K562 (cell line): Measurements from ENCODE around the gene CXCL13.

Experiments
- ATF4 ChIP-seq: fragments of 450-650 bp; formaldehyde crosslinking; IDR thresholded peaks from 2 replicates; pipeline ENCODE4 v1.4.0; 2022; ENCODE audit warnings: mild to moderate bottlenecking, moderate library complexity
- ELF4 ChIP-seq: fragments of 450-650 bp; formaldehyde crosslinking; IDR thresholded peaks from 2 replicates; pipeline ENCODE4 v1.4.0; 2022; ENCODE audit warnings: missing genetic modification characterization
- ESRRA ChIP-seq: fragments of 450-650 bp; IDR thresholded peaks from 2 replicates; pipeline ENCODE4 v1.6.1; 2014; ENCODE audit warnings: low read depth, mild to moderate bottlenecking, moderate library complexity, borderline replicate concordance
- NELFE ChIP-seq: IDR thresholded peaks from 2 replicates; pipeline ENCODE4 v1.6.1; 2011; ENCODE audit warnings: mild to moderate bottlenecking; ENCODE audit not compliant: insufficient read depth, insufficient read length
- POLR2A ChIP-seq: fragments of 450-650 bp; conservative IDR thresholded peaks from 2 replicates; pipeline ENCODE4 v1.6.1; 2016
- POLR2G ChIP-seq: fragments of 200-400 bp; formaldehyde crosslinking; IDR thresholded peaks from 2 replicates; pipeline ENCODE4 v1.6.1; 2017; ENCODE audit warnings: low read depth, mild to moderate bottlenecking, antibody characterized with exemption, low read length, moderate library complexity
- PTTG1 ChIP-seq: fragments of 450-650 bp; IDR thresholded peaks from 2 replicates; pipeline ENCODE4 v1.6.1; 2016; ENCODE audit warnings: low read depth, mild to moderate bottlenecking, missing genetic modification characterization, missing compliant biosample characterization
- SIN3A ChIP-seq, 2 experiments: fragments of 150-350 bp in 1 of 2; IDR thresholded peaks; 2 replicates each; pipeline ENCODE4 v1.6.1; 2011 to 2016; ENCODE audit warnings: borderline replicate concordance in 2 of 2, low read depth in 2 of 2, low read length in 2 of 2, mild to moderate bottlenecking in 2 of 2, moderate library complexity in 2 of 2; ENCODE audit not compliant: control insufficient read depth in 1 of 2
- ZBTB40 ChIP-seq, 2 experiments: fragments of 450-650 bp in 1 of 2; sonication (generic) in 1 of 2; formaldehyde crosslinking in 1 of 2; IDR thresholded peaks; 2 replicates each; pipeline versions ENCODE4 v1.7.1 to v1.9.0; 2016 to 2022; ENCODE audit warnings: inconsistent platforms in 1 of 2, mild to moderate bottlenecking in 1 of 2, missing genetic modification reagents in 1 of 2
- ZNF354B ChIP-seq: fragments of 250-450 bp; sonication (Bioruptor Pico); IDR thresholded peaks from 2 replicates; pipeline ENCODE4 v1.4.0; 2020
- TF ChIP-seq, protein P1 (sequence below), 3 experiments: IDR thresholded peaks in 2 of 3; conservative IDR thresholded peaks in 1 of 3; 2 replicates each; pipeline ENCODE4 v1.5.1; 2011 to 2012; ENCODE audit warnings: low read length in 3 of 3, mild to moderate bottlenecking in 3 of 3, control low read depth in 2 of 3, improper control_type of control experiment in 1 of 3, inconsistent platforms in 1 of 3, low read depth in 1 of 3, mixed read lengths in 1 of 3, moderate library complexity in 1 of 3; ENCODE audit not compliant: insufficient read depth in 2 of 3
- TF ChIP-seq, protein P2 (sequence below): fragments of 250-450 bp; sonication (Bioruptor Pico); IDR thresholded peaks from 2 replicates; pipeline ENCODE4 v1.5.1; 2021; ENCODE audit warnings: mild to moderate bottlenecking

DNA sequence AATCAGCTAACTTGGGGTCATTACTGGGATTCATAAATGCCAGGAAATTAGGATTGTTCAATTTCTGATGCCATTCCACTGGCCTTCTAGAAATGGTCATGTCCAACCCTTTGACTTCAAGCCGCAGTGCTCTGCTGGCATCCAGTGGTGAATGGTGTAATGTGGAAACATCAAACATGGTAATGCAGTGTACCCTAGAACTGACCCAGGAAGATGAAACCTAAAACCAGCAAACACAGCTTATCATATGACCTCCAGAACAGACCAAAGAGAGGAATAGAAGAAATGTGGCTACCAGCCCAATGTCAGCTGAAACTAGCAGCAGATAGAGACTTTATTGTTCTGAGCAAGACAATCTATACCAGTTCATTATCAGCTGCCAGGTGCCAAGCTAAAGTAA lies 13.8 kb downstream of the CXCL13 start:
- TF ChIP-seq ZBTB40 (IDR thresholded peaks at IDR 0.05) (no peak), ZBTB40 (CRISPR knock-in tag; IDR thresholded peaks at IDR 0.05) (no peak), ATF4 (no peak), POLR2A (no peak), SIN3A (IDR thresholded peaks at IDR 0.05; ENCODE audit: borderline replicate concordance in 2 of 2, control insufficient read depth in 1 of 2, low read depth in 2 of 2, low read length in 2 of 2) (no peak), PTTG1 (no peak), ESRRA (no peak), ZNF354B (CRISPR knock-in tag) (no peak), NELFE (no peak), POLR2G (no peak), ELF4 (CRISPR knock-in tag) (no peak)
- TF ChIP-seq, protein P1, sequence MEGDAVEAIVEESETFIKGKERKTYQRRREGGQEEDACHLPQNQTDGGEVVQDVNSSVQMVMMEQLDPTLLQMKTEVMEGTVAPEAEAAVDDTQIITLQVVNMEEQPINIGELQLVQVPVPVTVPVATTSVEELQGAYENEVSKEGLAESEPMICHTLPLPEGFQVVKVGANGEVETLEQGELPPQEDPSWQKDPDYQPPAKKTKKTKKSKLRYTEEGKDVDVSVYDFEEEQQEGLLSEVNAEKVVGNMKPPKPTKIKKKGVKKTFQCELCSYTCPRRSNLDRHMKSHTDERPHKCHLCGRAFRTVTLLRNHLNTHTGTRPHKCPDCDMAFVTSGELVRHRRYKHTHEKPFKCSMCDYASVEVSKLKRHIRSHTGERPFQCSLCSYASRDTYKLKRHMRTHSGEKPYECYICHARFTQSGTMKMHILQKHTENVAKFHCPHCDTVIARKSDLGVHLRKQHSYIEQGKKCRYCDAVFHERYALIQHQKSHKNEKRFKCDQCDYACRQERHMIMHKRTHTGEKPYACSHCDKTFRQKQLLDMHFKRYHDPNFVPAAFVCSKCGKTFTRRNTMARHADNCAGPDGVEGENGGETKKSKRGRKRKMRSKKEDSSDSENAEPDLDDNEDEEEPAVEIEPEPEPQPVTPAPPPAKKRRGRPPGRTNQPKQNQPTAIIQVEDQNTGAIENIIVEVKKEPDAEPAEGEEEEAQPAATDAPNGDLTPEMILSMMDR (IDR thresholded peaks at IDR 0.05 in 2 of 3, conservative IDR thresholded peaks at IDR 0.05 in 1 of 3; ENCODE audit: insufficient read depth in 2 of 3, low read depth in 1 of 3, low read length in 3 of 3) = no peak
- TF ChIP-seq, protein P2, sequence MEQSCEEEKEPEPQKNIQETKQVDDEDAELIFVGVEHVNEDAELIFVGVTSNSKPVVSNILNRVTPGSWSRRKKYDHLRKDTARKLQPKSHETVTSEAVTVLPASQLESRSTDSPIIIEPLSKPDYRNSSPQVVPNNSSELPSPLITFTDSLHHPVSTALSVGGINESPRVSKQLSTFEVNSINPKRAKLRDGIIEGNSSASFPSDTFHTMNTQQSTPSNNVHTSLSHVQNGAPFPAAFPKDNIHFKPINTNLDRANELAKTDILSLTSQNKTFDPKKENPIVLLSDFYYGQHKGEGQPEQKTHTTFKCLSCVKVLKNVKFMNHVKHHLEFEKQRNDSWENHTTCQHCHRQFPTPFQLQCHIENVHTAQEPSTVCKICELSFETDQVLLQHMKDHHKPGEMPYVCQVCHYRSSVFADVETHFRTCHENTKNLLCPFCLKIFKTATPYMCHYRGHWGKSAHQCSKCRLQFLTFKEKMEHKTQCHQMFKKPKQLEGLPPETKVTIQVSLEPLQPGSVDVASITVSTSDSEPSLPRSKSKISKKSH (CRISPR knock-in tag) = no peak
